ENCODE results near the gene NDP. TPM values are rescaled to one million over a fixed set of nuclear protein-coding genes. Genes with fewer than 3 reads are reported as not detected.

NDP gene
- total and polyA plus RNA-seq, 10 of the 15 experiments (the other 5 are each of a cell fraction or from before 2014, with no cell fraction given): 0.04 TPM; not detected in 9

GRCh38 chrX:43969504-43970501, 3.4 kb downstream of the NDP start:
- H3K4me2 ChIP-seq (ENCODE audit: control insufficient read depth, insufficient read depth): no peak overlapping the region
- TF ChIP-seq NR2C2 (IDR thresholded peaks at IDR 0.05; ENCODE audit: borderline replicate concordance, control insufficient read depth, insufficient read length, low read depth) (no peak), SREBF2 (IDR thresholded peaks at IDR 0.05; ENCODE audit: low read length) (no peak), MAX (IDR thresholded peaks at IDR 0.05; ENCODE audit: low read depth, low read length) (no peak), CEBPB (IDR thresholded peaks at IDR 0.05; ENCODE audit: borderline replicate concordance in 1 of 2, low read depth in 2 of 2, low read length in 2 of 2) (no peak), SMC3 (IDR thresholded peaks at IDR 0.05; ENCODE audit: borderline replicate concordance, low read length) (no peak), CBFB (IDR thresholded peaks at IDR 0.05; ENCODE audit: low read depth) (no peak), IRF5 (IDR thresholded peaks at IDR 0.05; ENCODE audit: borderline replicate concordance) (no peak), MLLT1 (IDR thresholded peaks at IDR 0.05) (no peak), MYC (IDR thresholded peaks at IDR 0.05; ENCODE audit: insufficient read depth, insufficient read length, insufficient replicate concordance, low read length, severe bottlenecking) (no peak), BACH1 (IDR thresholded peaks at IDR 0.05; ENCODE audit: borderline replicate concordance) (no peak), TBL1XR1 (IDR thresholded peaks at IDR 0.05; ENCODE audit: low read depth, low read length) (no peak), RCOR1 (conservative IDR thresholded peaks at IDR 0.05; ENCODE audit: low read depth, low read length) (no peak), MEF2A (IDR thresholded peaks at IDR 0.05; ENCODE audit: insufficient read depth, low read depth, low read length) (no peak), RB1 (IDR thresholded peaks at IDR 0.05; ENCODE audit: borderline replicate concordance) (no peak), CBX3 (IDR thresholded peaks at IDR 0.05; ENCODE audit: borderline replicate concordance, low read depth) (no peak), RELA (IDR thresholded peaks at IDR 0.05; ENCODE audit: borderline replicate concordance, partially characterized antibody) (no peak), YY1 (IDR thresholded peaks at IDR 0.05; ENCODE audit: low read depth, low read length) (no peak), HDAC6 (IDR thresholded peaks at IDR 0.05; ENCODE audit: unreplicated experiment) (no peak)
- no peak overlapping the region for H3K4me3 ChIP-seq
- no peaks in the 10 kb centered on the region for H3K79me2 ChIP-seq (ENCODE audit: control insufficient read depth, insufficient read depth, low read length)
- no TSS peak for BruUV-seq (replicated peaks)
- H3K36me3 ChIP-seq (ENCODE audit: control insufficient read depth in 2 of 2, insufficient read depth in 2 of 2, low read length in 1 of 2): no peaks in the 10 kb centered on the region
- H3K4me1 ChIP-seq (ENCODE audit: control insufficient read depth, insufficient read depth, low read length): no peaks in the 10 kb centered on the region
- no peak overlapping the region for H2AFZ ChIP-seq (ENCODE audit: control insufficient read depth, low read depth, low read length)
- ChIA-PET POLR2A (no interaction called here), SMC1A (ENCODE audit: uncharacterized antibody, unreplicated experiment) (no interaction called here), RAD21 (ENCODE audit: unreplicated experiment) (interaction anchor here (0.9 kb wide), 1 partner anchor 12 kb away, joined by 4 read pairs; no protein-coding TSS in a partner anchor), CTCF (no interaction called here)
- intact Hi-C loops (cut with micrococcal nuclease; ENCODE audit: unreplicated experiment) (no loop called here), in situ Hi-C loops (cut with MboI) (no loop called here)
- no peaks in the 10 kb centered on the region for H3K9me3 ChIP-seq (replicated peaks; ENCODE audit: control insufficient read depth, insufficient read depth, low read length)
- ATAC-seq (no peak), FAIRE-seq (no peak), DNase-seq (ENCODE audit: low read depth, low spot score) (no peak)
- no peaks in the 10 kb centered on the region; a peak in 1 of 4 replicates for H3K27me3 ChIP-seq (replicated peaks in 1 of 2; ENCODE audit: control insufficient read depth in 2 of 2, insufficient read depth in 2 of 2, low read length in 1 of 2)
- WGBS (ENCODE audit: insufficient coverage, insufficient replicate concordance, low lambda C conversion rate, missing lambda C conversion rate): 34% methylated on average over 19 of the region's 19 CpGs
- no peak overlapping the region for H3K9ac ChIP-seq (ENCODE audit: control insufficient read depth, insufficient read depth, low read length)
- no peak overlapping the region for H3K27ac ChIP-seq (ENCODE audit: control insufficient read depth, insufficient read depth)
- H4K20me1 ChIP-seq (ENCODE audit: control insufficient read depth, insufficient read depth): no peaks in the 10 kb centered on the region

Measured in GM12878 (cell line).